DMS153 (cell line): ENCODE measurements around the gene AKAP13.

ENCODE experiments used
- DNase-seq: peaks from one replicate; lab custom pipeline; 2025; lab: John Stamatoyannopoulos, UW

The AKAP13 gene

GRCh38 chr15:85622221-85622831, 241.9 kb downstream of the AKAP13 start:
- no peak for DNase-seq

GRCh38 chr15:85623315-85624049, 243.1 kb downstream of the AKAP13 start:
- DNase-seq, result no peak

GRCh38 chr15:85624291-85624801, 243.9 kb downstream of the AKAP13 start:
- DNase-seq, result no peak

GRCh38 chr15:85625166-85625830, 244.9 kb downstream of the AKAP13 start:
- DNase-seq, result no peak

GRCh38 chr15:85625856-85626255, 245.5 kb downstream of the AKAP13 start:
- no peak for DNase-seq

- no peak for DNase-seq
Observed at GRCh38 chr15:85627213-85627935, 247.0 kb downstream of the AKAP13 start.

- DNase-seq, result no peak
Observed at GRCh38 chr15:85630311-85630710, 249.9 kb downstream of the AKAP13 start.

GRCh38 chr15:85631018-85631417, 250.6 kb downstream of the AKAP13 start:
- DNase-seq, result no peak

GRCh38 chr15:85632014-85632413, 251.6 kb downstream of the AKAP13 start:
- DNase-seq, result no peak

- no peak for DNase-seq
Observed at GRCh38 chr15:85633859-85634258, 253.5 kb downstream of the AKAP13 start.

- DNase-seq, result no peak
Observed at GRCh38 chr15:85636351-85636750, 255.9 kb downstream of the AKAP13 start.

- no peak for DNase-seq
Observed at GRCh38 chr15:85639752-85640381, 259.5 kb downstream of the AKAP13 start.

- no peak for DNase-seq
Observed at GRCh38 chr15:85642065-85642692, 261.8 kb downstream of the AKAP13 start.

GRCh38 chr15:85642693-85643066, 262.3 kb downstream of the AKAP13 start:
- DNase-seq, result no peak

GRCh38 chr15:85646538-85647091, 266.2 kb downstream of the AKAP13 start:
- no peak for DNase-seq

GRCh38 chr15:85649372-85649771, 269.0 kb downstream of the AKAP13 start:
- no peak for DNase-seq

- no peak for DNase-seq
Observed at GRCh38 chr15:85651548-85651947, 271.1 kb downstream of the AKAP13 start.

GRCh38 chr15:85652457-85652856, 272.1 kb downstream of the AKAP13 start:
- DNase-seq, result no peak

- DNase-seq, result no peak
Observed at GRCh38 chr15:85657132-85657531, 276.7 kb downstream of the AKAP13 start.

GRCh38 chr15:85658816-85659215, 278.4 kb downstream of the AKAP13 start:
- no peak for DNase-seq

GRCh38 chr15:85661859-85662258, 281.5 kb downstream of the AKAP13 start:
- no peak for DNase-seq
